Testis (tissue), 3 donors: ENCODE measurements around the gene AUP1. TPM values are rescaled to one million over a fixed set of nuclear protein-coding genes. Genes with fewer than 3 reads are reported as not detected.

Experiments used
- DNase-seq: peaks from one replicate; pipeline ENCODE4 v3.0.0-alpha.2; 2019
- H3K27ac ChIP-seq, 2 donors: fragments of 200-600 bp; sonication (generic); one replicate each; pipeline ENCODE4 v1.5.1; 2019
- H3K27me3 ChIP-seq: fragments of 200-600 bp; sonication (generic); one replicate; pipeline ENCODE4 v1.5.1; 2019
- H3K36me3 ChIP-seq: fragments of 200-600 bp; sonication (generic); one replicate; pipeline ENCODE4 v1.5.1; 2017; ENCODE audit warnings: low read depth; ENCODE audit errors: missing control alignments
- H3K4me1 ChIP-seq: fragments of 200-600 bp; sonication (generic); one replicate; pipeline ENCODE4 v1.5.1; 2019
- H3K4me3 ChIP-seq, 2 donors: fragments of 200-600 bp; sonication (generic); one replicate each; pipeline ENCODE4 v1.5.1; 2017 to 2019
- H3K9me3 ChIP-seq: fragments of 200-600 bp; sonication (generic); one replicate; pipeline ENCODE4 v1.5.1; 2017
- POLR2A ChIP-seq: fragments of 450-650 bp; IDR thresholded peaks from one replicate; pipeline ENCODE4 v1.6.1; 2017; ENCODE audit warnings: antibody characterized with exemption, mild to moderate bottlenecking, moderate library complexity
- WGBS, 2 donors: methylation state at CpG; one replicate each; pipeline ENCODE4 v1.1.5; 2018; 5-methylcytosine and 5-hydroxymethylcytosine counted together
- intact Hi-C: fragments of 100-400 bp; cut with DNase I; formaldehyde crosslinking; loops from one replicate; pipeline ENCODE4 v1.15.1; 2023; ENCODE audit warnings: low total_unique reads
- polyA plus RNA-seq: library from polyadenylated mRNA; stranded (reverse); fragments of 350-450 nt; fragmentation: Illumina TruSeq; extraction: RNeasy Lipid Tissue Mini Kit (QIAGEN cat#74804); gene quantifications from one replicate; pipeline ENCODE4 v1.2.3, GENCODE V29; 2014; ENCODE audit warnings: low read depth, low replicate concordance; ENCODE audit not compliant: insufficient read depth
- total RNA-seq, 2 donors: library from RNA; depleted of rRNA; stranded (reverse); fragments of >200 nt; gene quantifications; one replicate each; pipeline ENCODE4 v1.2.3, GENCODE V29; 2016
- TF ChIP-seq, protein P1 (sequence below), 3 experiments: fragments of 450-650 bp in 2 of 3; fragments of 200-600 bp in 1 of 3; sonication (generic) in 1 of 3; IDR thresholded peaks; one replicate each; pipeline ENCODE4 v1.5.1; 2016 to 2019; ENCODE audit warnings: antibody characterized with exemption in 3 of 3, mild to moderate bottlenecking in 2 of 3, moderate library complexity in 1 of 3

AUP1 gene
- total and polyA plus RNA-seq, 3 donors from 2014 or later, result 107 to 169 (median 141) TPM

DNA sequence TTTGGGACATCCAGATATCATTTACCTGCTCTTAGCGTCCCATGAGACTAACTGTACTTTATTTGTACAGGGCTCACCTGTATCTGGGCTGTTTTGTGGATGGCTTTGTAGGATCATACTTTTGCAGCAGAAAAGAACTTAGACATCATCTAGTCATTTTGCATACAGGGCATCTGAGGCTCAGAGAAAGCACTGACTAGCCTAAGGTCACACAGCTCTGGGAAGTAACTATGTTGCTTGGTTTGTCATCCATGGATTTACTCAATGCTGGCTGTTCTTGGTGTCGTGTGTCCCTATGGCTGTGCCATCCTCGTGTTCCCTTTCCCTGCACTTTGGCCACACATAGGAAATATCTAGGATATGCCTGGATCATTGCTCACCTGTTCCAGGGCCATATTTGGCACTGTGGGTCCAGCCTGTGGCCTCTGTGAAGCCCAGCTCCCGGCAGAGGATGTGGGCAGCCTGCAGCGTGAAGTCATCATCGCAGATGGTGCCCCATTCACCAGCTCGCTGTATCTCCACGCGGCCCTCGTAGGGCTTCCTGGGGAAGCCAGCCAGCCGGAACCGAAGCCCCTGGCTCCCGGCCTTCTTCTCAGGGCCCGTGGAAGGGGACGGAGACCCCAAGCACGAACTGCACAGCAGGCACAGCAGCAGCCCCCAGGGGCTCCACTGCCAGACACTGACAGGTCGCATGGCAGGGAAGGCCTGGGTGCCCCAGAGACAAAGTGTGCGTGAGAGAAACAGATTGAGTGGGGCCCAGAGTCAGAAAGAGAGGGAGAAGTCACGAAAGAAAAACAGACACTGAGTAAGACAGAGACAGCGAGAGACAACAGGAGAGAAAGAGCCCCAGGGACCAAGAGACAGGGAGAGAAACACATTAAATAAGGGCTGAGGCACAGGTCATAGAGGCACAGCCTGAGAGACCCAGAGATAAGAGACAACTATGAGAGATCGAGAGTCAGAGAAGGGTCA is 22.7 kb upstream of the AUP1 start:
- intact Hi-C loops, result no loop called here
- Histone ChIP-seq H3K4me3 (no peak overlapping the region), H3K27ac (no peak overlapping the region), H3K4me1 (peaks cover 22% of the 10 kb centered on the region), H3K27me3 (no peaks in the 10 kb centered on the region), H3K36me3 (no peaks in the 10 kb centered on the region), H3K9me3 (no peaks in the 10 kb centered on the region)
- DNase-seq, result no peak
- TF ChIP-seq, protein P1, sequence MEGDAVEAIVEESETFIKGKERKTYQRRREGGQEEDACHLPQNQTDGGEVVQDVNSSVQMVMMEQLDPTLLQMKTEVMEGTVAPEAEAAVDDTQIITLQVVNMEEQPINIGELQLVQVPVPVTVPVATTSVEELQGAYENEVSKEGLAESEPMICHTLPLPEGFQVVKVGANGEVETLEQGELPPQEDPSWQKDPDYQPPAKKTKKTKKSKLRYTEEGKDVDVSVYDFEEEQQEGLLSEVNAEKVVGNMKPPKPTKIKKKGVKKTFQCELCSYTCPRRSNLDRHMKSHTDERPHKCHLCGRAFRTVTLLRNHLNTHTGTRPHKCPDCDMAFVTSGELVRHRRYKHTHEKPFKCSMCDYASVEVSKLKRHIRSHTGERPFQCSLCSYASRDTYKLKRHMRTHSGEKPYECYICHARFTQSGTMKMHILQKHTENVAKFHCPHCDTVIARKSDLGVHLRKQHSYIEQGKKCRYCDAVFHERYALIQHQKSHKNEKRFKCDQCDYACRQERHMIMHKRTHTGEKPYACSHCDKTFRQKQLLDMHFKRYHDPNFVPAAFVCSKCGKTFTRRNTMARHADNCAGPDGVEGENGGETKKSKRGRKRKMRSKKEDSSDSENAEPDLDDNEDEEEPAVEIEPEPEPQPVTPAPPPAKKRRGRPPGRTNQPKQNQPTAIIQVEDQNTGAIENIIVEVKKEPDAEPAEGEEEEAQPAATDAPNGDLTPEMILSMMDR (IDR thresholded peaks at IDR 0.05), result no peak
- TF ChIP-seq POLR2A, result no peak
- WGBS, 2 donors, result 86 to 87% methylated on average over 19 to 21 of the region's 21 CpGs

DNA sequence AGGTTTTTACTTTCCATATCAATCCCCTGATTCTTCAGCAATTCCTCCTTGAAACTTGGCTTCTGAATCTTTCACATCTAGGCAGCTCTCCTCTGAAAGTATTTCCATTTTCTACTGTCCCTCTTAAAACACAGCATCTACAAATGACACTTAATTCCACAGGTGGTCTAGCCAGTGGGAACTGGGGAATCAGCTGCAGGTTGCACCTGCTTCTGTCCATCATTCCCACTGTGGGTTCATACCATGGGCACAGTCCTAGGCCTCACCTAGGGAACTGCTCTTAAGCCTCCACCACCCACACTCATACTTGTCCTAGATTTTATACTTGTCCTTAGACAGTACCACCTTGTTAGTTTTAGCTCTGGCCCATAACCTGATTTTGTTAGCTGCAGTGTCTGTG is 22.0 kb upstream of the AUP1 start:
- no peak for TF ChIP-seq POLR2A
- TF ChIP-seq, protein P1 (IDR thresholded peaks at IDR 0.05), result no peak
- Histone ChIP-seq H3K4me1 (peaks cover 22% of the 10 kb centered on the region), H3K27ac (no peak overlapping the region), H3K4me3 (no peak overlapping the region), H3K9me3 (no peaks in the 10 kb centered on the region), H3K27me3 (no peaks in the 10 kb centered on the region), H3K36me3 (no peaks in the 10 kb centered on the region)
- DNase-seq, result no peak
- intact Hi-C loops, result no loop called here

DNA sequence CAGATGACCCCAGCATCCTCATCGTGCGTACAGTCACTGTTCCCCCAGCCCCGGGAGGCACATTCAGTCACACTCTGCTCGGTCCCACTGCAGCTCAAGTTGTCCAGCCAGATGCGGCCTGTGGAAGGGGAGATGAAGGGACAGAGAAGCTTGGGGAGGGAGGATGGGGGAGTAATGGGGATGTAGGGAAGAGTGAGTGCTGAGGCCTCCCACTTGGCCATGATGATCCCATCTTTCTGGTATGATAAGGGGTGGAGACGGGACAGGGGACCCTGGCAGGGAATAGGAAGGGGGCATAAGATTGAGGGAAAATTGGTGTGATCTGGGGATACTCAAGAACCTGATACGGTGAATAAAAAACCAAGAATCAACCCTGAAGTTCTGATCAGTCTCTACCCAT is 20.7 kb upstream of the AUP1 start:
- TF ChIP-seq POLR2A, result no peak
- TF ChIP-seq, protein P1 (IDR thresholded peaks at IDR 0.05), result no peak
- no peak overlapping the region for H3K27ac ChIP-seq
- H3K27me3 ChIP-seq, result no peaks in the 10 kb centered on the region
- H3K4me3 ChIP-seq, result no peak overlapping the region
- intact Hi-C loops, result no loop called here
- H3K36me3 ChIP-seq, result no peaks in the 10 kb centered on the region
- peaks cover 22% of the 10 kb centered on the region for H3K4me1 ChIP-seq
- no peak for DNase-seq
- no peaks in the 10 kb centered on the region for H3K9me3 ChIP-seq
- WGBS, 2 donors, result 86% methylated on average over 5 to 7 of the region's 7 CpGs

DNA sequence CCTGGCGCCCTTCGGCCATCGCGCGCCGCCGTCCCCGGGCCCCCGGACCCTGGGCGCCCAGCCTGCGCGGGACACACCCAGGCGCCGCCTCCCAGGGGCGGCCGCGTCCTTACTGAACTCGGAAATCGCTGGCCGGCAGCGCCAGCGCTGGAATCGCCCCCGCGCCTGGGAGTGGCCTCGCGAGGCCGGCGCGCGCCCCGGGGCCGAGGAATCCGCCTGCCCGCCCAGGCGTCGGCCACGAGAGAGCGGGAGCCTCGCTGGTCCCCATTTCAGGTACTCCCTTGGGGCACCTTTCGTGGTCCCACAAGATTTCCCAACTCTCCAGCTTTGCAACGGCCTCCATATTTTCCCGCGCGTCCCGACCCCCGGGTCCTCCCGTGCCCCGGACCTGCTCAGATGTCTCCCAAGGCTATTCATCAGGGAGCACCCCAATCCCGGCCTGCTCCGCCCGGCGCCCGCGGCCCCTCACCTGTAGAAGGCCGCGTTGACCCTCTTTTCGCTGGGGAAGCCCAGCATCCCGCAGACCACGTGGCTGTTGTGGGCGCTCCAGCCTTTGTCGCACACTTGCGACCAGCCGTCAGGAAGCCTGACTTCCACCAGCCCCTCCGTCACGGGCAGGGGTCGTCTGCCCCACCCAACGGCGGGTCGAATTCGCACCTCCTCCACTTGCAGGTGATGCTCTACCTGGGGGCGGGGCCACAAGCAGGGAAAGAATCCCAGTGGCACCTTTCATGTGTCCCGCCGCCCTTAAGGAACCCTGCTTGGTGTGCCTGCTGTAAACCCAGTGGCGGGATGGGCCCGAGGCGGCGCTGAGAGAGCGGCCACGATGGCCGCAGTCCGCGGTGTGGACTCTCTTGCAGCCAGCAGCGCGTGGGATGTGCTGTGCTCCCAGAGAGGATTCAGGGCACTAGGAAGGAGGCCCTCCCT is 19.7 kb upstream of the AUP1 start:
- TF ChIP-seq POLR2A, result no peak
- TF ChIP-seq, protein P1 (IDR thresholded peaks at IDR 0.05), result no peak
- H3K4me1 ChIP-seq, result peaks cover 22% of the 10 kb centered on the region
- intact Hi-C loops, result no loop called here
- DNase-seq, result peak; percentile 75
- H3K36me3 ChIP-seq, result no peaks in the 10 kb centered on the region
- no peaks in the 10 kb centered on the region for H3K27me3 ChIP-seq
- no peaks in the 10 kb centered on the region for H3K9me3 ChIP-seq
- peak overlapping the region; percentile 11 to 66 for H3K27ac ChIP-seq
- WGBS, 2 donors, result 15 to 25% methylated on average over 19 to 84 of the region's 85 CpGs
- H3K4me3 ChIP-seq, result peak overlapping the region; percentile 49 to 64
